Natural killer cell (primary cell): ENCODE measurements around the gene BICD2. TPM values are rescaled to one million over a fixed set of nuclear protein-coding genes. Genes with fewer than 3 reads are reported as not detected.

Source experiments
- ATAC-seq, 3 donors: fragments of 150-1000 bp in 2 of 3; fragments of 200-7000 bp in 1 of 3; cut with Tn5 transposase; 1 replicate in 1 of 3; 2 replicates in 2 of 3; pipeline ENCODE4 v1.10.0; 2021; ENCODE audit warnings: mild to moderate bottlenecking in 2 of 3, moderate library complexity in 2 of 3
- DNase-seq, 2 donors: peaks; one replicate each; pipeline versions ENCODE4 v3.0.0 to v3.0.0-alpha.2; 2013 to 2021; ENCODE audit warnings: mixed read lengths in 1 of 2
- H3K27ac ChIP-seq: one replicate; pipeline ENCODE4 v1.5.1; 2013; ENCODE audit warnings: mild to moderate bottlenecking, low read length
- H3K27me3 ChIP-seq: one replicate; pipeline ENCODE4 v1.6.1; 2013; ENCODE audit warnings: low read length; ENCODE audit not compliant: control insufficient read depth, insufficient read depth
- H3K36me3 ChIP-seq: one replicate; pipeline ENCODE4 v1.6.1; 2013; ENCODE audit warnings: low read length; ENCODE audit not compliant: control insufficient read depth, insufficient read depth
- H3K4me1 ChIP-seq: one replicate; pipeline ENCODE4 v1.6.1; 2013; ENCODE audit warnings: low read length; ENCODE audit not compliant: control insufficient read depth, insufficient read depth
- H3K4me3 ChIP-seq: one replicate; pipeline ENCODE4 v1.5.1; 2013; ENCODE audit warnings: low read length
- H3K9me3 ChIP-seq: one replicate; pipeline ENCODE4 v1.6.1; 2013; ENCODE audit warnings: low read length; ENCODE audit not compliant: control insufficient read depth, insufficient read depth
- H3K27ac Mint-ChIP-seq, 2 donors: one replicate each; pipeline ENCODE4 v1.8.0; 2022; ENCODE audit warnings: mild to moderate bottlenecking in 2 of 2, mixed read lengths in 2 of 2, moderate library complexity in 1 of 2
- H3K27me3 Mint-ChIP-seq, 2 donors: one replicate each; pipeline ENCODE4 v1.8.0; 2022; ENCODE audit warnings: low read depth in 2 of 2, mixed read lengths in 2 of 2
- H3K36me3 Mint-ChIP-seq: one replicate; pipeline ENCODE4 v1.8.0; 2022; ENCODE audit warnings: mixed read lengths
- H3K4me1 Mint-ChIP-seq, 2 donors: one replicate each; pipeline ENCODE4 v1.8.0; 2022; ENCODE audit warnings: mixed read lengths in 2 of 2
- H3K4me3 Mint-ChIP-seq: one replicate; pipeline ENCODE4 v1.8.0; 2022; ENCODE audit warnings: mild to moderate bottlenecking, moderate library complexity, mixed read lengths
- H3K9me3 Mint-ChIP-seq, 2 donors: one replicate each; pipeline ENCODE4 v1.8.0; 2022; ENCODE audit warnings: mixed read lengths in 2 of 2
- WGBS: methylation state at CpG from one replicate; pipeline ENCODE4 v1.1.7; 2013; ENCODE audit warnings: missing lambda C conversion rate; ENCODE audit not compliant: insufficient coverage; 5-methylcytosine and 5-hydroxymethylcytosine counted together
- intact Hi-C: fragments of 100-400 bp; cut with micrococcal nuclease; formaldehyde crosslinking; loops from one replicate; pipeline ENCODE4 v1.14.2; 2022
- total RNA-seq, 4 donors: library from RNA; stranded (reverse); fragments of 120-200 nt in 1 of 4; gene quantifications; one replicate each; pipeline versions ENCODE4 v1.2.3 to v1.2.4, GENCODE V29; 2013 to 2022
- TF ChIP-seq, protein P1 (sequence below): fragments of 200-600 bp; IDR thresholded peaks from one replicate; pipeline ENCODE4 v1.8.0; 2022; ENCODE audit warnings: antibody characterized with exemption

BICD2 gene
- total RNA-seq, 3 donors from 2014 or later (not counting 1 experiment from before 2014, with no cell fraction given): 27.0 to 39.7 (median 39.7) TPM

- H3K27ac ChIP-seq: no peak overlapping the region
- no peaks in the 10 kb centered on the region for H3K36me3 ChIP-seq
- ATAC-seq: peak in 1 of 3 donors; percentile 16
- peaks cover 62 to 79% of the 10 kb centered on the region in 2 donors for H3K4me1 Mint-ChIP-seq
- 88% methylated on average over 13 of the region's 13 CpGs for WGBS
- H3K4me1 ChIP-seq: peaks cover 53% of the 10 kb centered on the region
- H3K27ac Mint-ChIP-seq: peak overlapping the region; percentile 53 to 83
- DNase-seq: no peak
- no peaks in the 10 kb centered on the region for H3K27me3 ChIP-seq
- no peak overlapping the region for H3K4me3 Mint-ChIP-seq
- no peaks in the 10 kb centered on the region for H3K27me3 Mint-ChIP-seq
- intact Hi-C loops: no loop called here
- TF ChIP-seq, protein P1, sequence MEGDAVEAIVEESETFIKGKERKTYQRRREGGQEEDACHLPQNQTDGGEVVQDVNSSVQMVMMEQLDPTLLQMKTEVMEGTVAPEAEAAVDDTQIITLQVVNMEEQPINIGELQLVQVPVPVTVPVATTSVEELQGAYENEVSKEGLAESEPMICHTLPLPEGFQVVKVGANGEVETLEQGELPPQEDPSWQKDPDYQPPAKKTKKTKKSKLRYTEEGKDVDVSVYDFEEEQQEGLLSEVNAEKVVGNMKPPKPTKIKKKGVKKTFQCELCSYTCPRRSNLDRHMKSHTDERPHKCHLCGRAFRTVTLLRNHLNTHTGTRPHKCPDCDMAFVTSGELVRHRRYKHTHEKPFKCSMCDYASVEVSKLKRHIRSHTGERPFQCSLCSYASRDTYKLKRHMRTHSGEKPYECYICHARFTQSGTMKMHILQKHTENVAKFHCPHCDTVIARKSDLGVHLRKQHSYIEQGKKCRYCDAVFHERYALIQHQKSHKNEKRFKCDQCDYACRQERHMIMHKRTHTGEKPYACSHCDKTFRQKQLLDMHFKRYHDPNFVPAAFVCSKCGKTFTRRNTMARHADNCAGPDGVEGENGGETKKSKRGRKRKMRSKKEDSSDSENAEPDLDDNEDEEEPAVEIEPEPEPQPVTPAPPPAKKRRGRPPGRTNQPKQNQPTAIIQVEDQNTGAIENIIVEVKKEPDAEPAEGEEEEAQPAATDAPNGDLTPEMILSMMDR: no peak
- no peaks in the 10 kb centered on the region for H3K9me3 Mint-ChIP-seq
- H3K36me3 Mint-ChIP-seq: no peaks in the 10 kb centered on the region
- H3K4me3 ChIP-seq: no peak overlapping the region
- H3K9me3 ChIP-seq: no peaks in the 10 kb centered on the region
Measured at GRCh38 chr9:92737611-92738299, 26.9 kb downstream of the BICD2 start.

GRCh38 chr9:92737216-92737606 is 27.4 kb downstream of the BICD2 start:
- TF ChIP-seq, protein P1: no peak
- H3K9me3 ChIP-seq: no peaks in the 10 kb centered on the region
- no peaks in the 10 kb centered on the region for H3K27me3 ChIP-seq
- H3K27ac ChIP-seq: no peak overlapping the region
- WGBS: 79% methylated on average over 6 of the region's 6 CpGs
- Mint-ChIP-seq H3K27ac (peak overlapping the region; percentile 53 to 83), H3K4me1 (peaks cover 57 to 75% of the 10 kb centered on the region in 2 donors), H3K9me3 (no peaks in the 10 kb centered on the region), H3K4me3 (no peak overlapping the region), H3K36me3 (no peaks in the 10 kb centered on the region), H3K27me3 (no peaks in the 10 kb centered on the region)
- H3K4me3 ChIP-seq: no peak overlapping the region
- H3K4me1 ChIP-seq: peaks cover 53% of the 10 kb centered on the region
- ATAC-seq (peak; percentile 47 to 69 (median 54)), DNase-seq (no peak)
- no peaks in the 10 kb centered on the region for H3K36me3 ChIP-seq
- intact Hi-C loops: no loop called here

DNA sequence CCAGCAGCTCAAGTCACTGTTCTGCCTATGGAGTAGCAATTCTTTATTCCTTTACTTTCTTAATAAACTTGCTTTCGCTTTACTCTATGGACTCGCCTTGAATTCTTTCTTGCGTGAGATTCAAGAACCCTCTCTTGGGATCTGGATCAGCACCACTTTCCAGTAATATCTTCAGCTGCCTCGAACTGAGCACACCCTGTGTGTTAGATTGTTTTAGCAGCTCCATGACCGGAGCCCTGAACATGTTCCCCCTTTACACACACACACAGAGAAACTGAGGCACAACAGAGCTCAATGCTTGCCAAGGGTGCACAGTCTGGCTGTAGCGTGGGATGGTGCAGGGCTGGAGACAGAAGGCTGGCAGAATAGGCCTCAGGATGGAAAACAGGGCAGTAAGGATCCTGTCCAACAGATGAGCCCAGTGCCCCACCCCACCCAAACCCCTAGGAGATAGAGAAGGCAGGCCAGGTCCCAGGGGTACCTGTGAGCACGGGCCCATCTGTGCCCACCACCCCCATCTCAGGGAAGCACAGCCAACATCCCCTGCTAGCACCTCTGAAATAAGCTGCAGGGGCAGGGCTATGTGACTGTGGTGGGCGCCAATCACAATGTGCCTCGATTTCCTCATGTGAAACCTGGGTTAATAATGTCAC is 27.9 kb downstream of the BICD2 start:
- Mint-ChIP-seq H3K9me3 (no peaks in the 10 kb centered on the region), H3K27me3 (no peaks in the 10 kb centered on the region), H3K4me3 (no peak overlapping the region), H3K27ac (peak overlapping the region; percentile 53 to 83), H3K36me3 (no peaks in the 10 kb centered on the region), H3K4me1 (peaks cover 56 to 79% of the 10 kb centered on the region in 2 donors)
- intact Hi-C loops: no loop called here
- peaks cover 53% of the 10 kb centered on the region for H3K4me1 ChIP-seq
- ATAC-seq (no peak), DNase-seq (no peak)
- H3K27me3 ChIP-seq: no peaks in the 10 kb centered on the region
- no peak overlapping the region for H3K4me3 ChIP-seq
- no peaks in the 10 kb centered on the region for H3K36me3 ChIP-seq
- H3K27ac ChIP-seq: no peak overlapping the region
- TF ChIP-seq, protein P1: no peak
- 92% methylated on average over 9 of the region's 9 CpGs for WGBS
- H3K9me3 ChIP-seq: no peaks in the 10 kb centered on the region
